ENCODE results near the gene ZBBX. TPM values are rescaled to one million over a fixed set of nuclear protein-coding genes. Genes with fewer than 3 reads are reported as not detected.

The ZBBX gene
- total and polyA plus RNA-seq, 2 experiments from 2014 or later = not detected

GRCh38 chr3:167330993-167331785, 48.9 kb downstream of the ZBBX start:
- Histone ChIP-seq H3K9me3 (ENCODE audit: low read depth) (no peaks in the 10 kb centered on the region), H3F3A (ENCODE audit: insufficient read depth) (no peaks in the 10 kb centered on the region), H3K4me1 (ENCODE audit: insufficient read depth) (no peaks in the 10 kb centered on the region), H3K4me3 (no peak overlapping the region), H2AFZ (no peak overlapping the region), H3K79me2 (ENCODE audit: insufficient read depth) (no peaks in the 10 kb centered on the region), H3K9ac (no peak overlapping the region), H3K36me3 (ENCODE audit: low read depth) (no peaks in the 10 kb centered on the region), H3K9me2 (ENCODE audit: insufficient read depth) (no peaks in the 10 kb centered on the region), H3K27me3 (replicated peaks; ENCODE audit: insufficient read depth) (no peaks in the 10 kb centered on the region), H3K4me2 (ENCODE audit: unreplicated experiment) (no peak overlapping the region), H4K20me1 (ENCODE audit: insufficient read depth) (no peaks in the 10 kb centered on the region), H3K27ac (no peak overlapping the region)
- no peak for DNase-seq
- 29 to 36% methylated on average over 5 of the region's 5 CpGs for WGBS, 2 experiments (ENCODE audit: low coverage in 1 of 2, low lambda C conversion rate in 2 of 2, missing lambda C conversion rate in 2 of 2)
- no peak for TF ChIP-seq EZH2 (IDR thresholded peaks at IDR 0.05; ENCODE audit: insufficient read depth, poor library complexity, severe bottlenecking)
- TF ChIP-seq EZH2phosphoT487 (IDR thresholded peaks at IDR 0.05; ENCODE audit: insufficient read depth, low read depth) = no peak
- in situ Hi-C loops (cut with MboI) = no loop called here

GRCh38 chr3:167323572-167323971, 56.5 kb downstream of the ZBBX start:
- Histone ChIP-seq H4K20me1 (ENCODE audit: insufficient read depth) (no peaks in the 10 kb centered on the region), H3K4me3 (no peak overlapping the region), H3K27me3 (replicated peaks; ENCODE audit: insufficient read depth) (no peaks in the 10 kb centered on the region), H3K9ac (no peak overlapping the region), H3K9me2 (ENCODE audit: insufficient read depth) (no peaks in the 10 kb centered on the region), H3K9me3 (ENCODE audit: low read depth) (no peaks in the 10 kb centered on the region), H2AFZ (no peak overlapping the region), H3K36me3 (ENCODE audit: low read depth) (no peaks in the 10 kb centered on the region), H3K27ac (no peak overlapping the region), H3F3A (ENCODE audit: insufficient read depth) (no peaks in the 10 kb centered on the region), H3K4me1 (ENCODE audit: insufficient read depth) (no peaks in the 10 kb centered on the region), H3K4me2 (ENCODE audit: unreplicated experiment) (no peak overlapping the region), H3K79me2 (ENCODE audit: insufficient read depth) (no peaks in the 10 kb centered on the region)
- TF ChIP-seq EZH2phosphoT487 (IDR thresholded peaks at IDR 0.05; ENCODE audit: insufficient read depth, low read depth) = no peak
- TF ChIP-seq EZH2 (IDR thresholded peaks at IDR 0.05; ENCODE audit: insufficient read depth, poor library complexity, severe bottlenecking) = no peak
- no peak for DNase-seq
- WGBS, 2 experiments (ENCODE audit: low coverage in 1 of 2, low lambda C conversion rate in 2 of 2, missing lambda C conversion rate in 2 of 2) = 26 to 28% methylated on average over 2 of the region's 2 CpGs
- in situ Hi-C loops (cut with MboI) = no loop called here

GRCh38 chr3:167318996-167319615, 61.0 kb downstream of the ZBBX start:
- H3F3A ChIP-seq (ENCODE audit: insufficient read depth) = no peaks in the 10 kb centered on the region
- no peak overlapping the region for H3K9ac ChIP-seq
- no peak overlapping the region for H3K4me2 ChIP-seq (ENCODE audit: unreplicated experiment)
- no peak overlapping the region for H2AFZ ChIP-seq
- H3K36me3 ChIP-seq (ENCODE audit: low read depth) = no peaks in the 10 kb centered on the region
- H4K20me1 ChIP-seq (ENCODE audit: insufficient read depth) = no peaks in the 10 kb centered on the region
- no peak overlapping the region for H3K27ac ChIP-seq
- 24 to 33% methylated on average over 2 of the region's 2 CpGs for WGBS, 2 experiments (ENCODE audit: low coverage in 1 of 2, low lambda C conversion rate in 2 of 2, missing lambda C conversion rate in 2 of 2)
- no peaks in the 10 kb centered on the region for H3K9me2 ChIP-seq (ENCODE audit: insufficient read depth)
- H3K4me3 ChIP-seq = no peak overlapping the region
- no peaks in the 10 kb centered on the region for H3K4me1 ChIP-seq (ENCODE audit: insufficient read depth)
- in situ Hi-C loops (cut with MboI) = no loop called here
- H3K27me3 ChIP-seq (replicated peaks; ENCODE audit: insufficient read depth) = no peaks in the 10 kb centered on the region
- H3K79me2 ChIP-seq (ENCODE audit: insufficient read depth) = no peaks in the 10 kb centered on the region
- TF ChIP-seq EZH2phosphoT487 (IDR thresholded peaks at IDR 0.05; ENCODE audit: insufficient read depth, low read depth) = no peak
- no peak for TF ChIP-seq EZH2 (IDR thresholded peaks at IDR 0.05; ENCODE audit: insufficient read depth, poor library complexity, severe bottlenecking)
- H3K9me3 ChIP-seq (ENCODE audit: low read depth) = no peaks in the 10 kb centered on the region
- DNase-seq = no peak

- in situ Hi-C loops (cut with MboI) = no loop called here
- Histone ChIP-seq H3K4me1 (ENCODE audit: insufficient read depth) (no peaks in the 10 kb centered on the region), H3K36me3 (ENCODE audit: low read depth) (no peaks in the 10 kb centered on the region), H2AFZ (no peak overlapping the region), H3K4me3 (no peak overlapping the region), H3F3A (ENCODE audit: insufficient read depth) (no peaks in the 10 kb centered on the region), H3K79me2 (ENCODE audit: insufficient read depth) (no peaks in the 10 kb centered on the region), H4K20me1 (ENCODE audit: insufficient read depth) (no peaks in the 10 kb centered on the region), H3K9ac (no peak overlapping the region), H3K4me2 (ENCODE audit: unreplicated experiment) (no peak overlapping the region), H3K27ac (no peak overlapping the region), H3K9me2 (ENCODE audit: insufficient read depth) (no peaks in the 10 kb centered on the region), H3K27me3 (replicated peaks; ENCODE audit: insufficient read depth) (no peaks in the 10 kb centered on the region), H3K9me3 (ENCODE audit: low read depth) (no peaks in the 10 kb centered on the region)
- no peak for DNase-seq
- 25 to 34% methylated on average over 2 of the region's 2 CpGs for WGBS, 2 experiments (ENCODE audit: low coverage in 1 of 2, low lambda C conversion rate in 2 of 2, missing lambda C conversion rate in 2 of 2)
- TF ChIP-seq EZH2 (IDR thresholded peaks at IDR 0.05; ENCODE audit: insufficient read depth, poor library complexity, severe bottlenecking) (no peak), EZH2phosphoT487 (IDR thresholded peaks at IDR 0.05; ENCODE audit: insufficient read depth, low read depth) (no peak)
Observed at GRCh38 chr3:167318306-167318705, 61.8 kb downstream of the ZBBX start.

Measured in GM23248 (cell line).